ENCODE data around the gene ADAM12.

- no peak for TF ChIP-seq ZBTB33 (IDR thresholded peaks at IDR 0.05)
- no peak for TF ChIP-seq ZBTB40 (IDR thresholded peaks at IDR 0.05; ENCODE audit: borderline replicate concordance)
- no peak for TF ChIP-seq ATF2 (IDR thresholded peaks at IDR 0.05; ENCODE audit: low read length)
- no peak for TF ChIP-seq CBX5 (IDR thresholded peaks at IDR 0.05; ENCODE audit: low read depth)
- TF ChIP-seq SP1 (IDR thresholded peaks at IDR 0.05; ENCODE audit: low read depth, low read length), result no peak
- no peak for TF ChIP-seq NRF1 (conservative IDR thresholded peaks at IDR 0.05; ENCODE audit: low read depth, low read length)
- TF ChIP-seq SUZ12 (IDR thresholded peaks at IDR 0.05; ENCODE audit: unreplicated experiment), result no peak
- TF ChIP-seq FOS (IDR thresholded peaks at IDR 0.05; ENCODE audit: borderline replicate concordance, extremely low read depth, insufficient read length), result no peak
- no peak for TF ChIP-seq JUND (IDR thresholded peaks at IDR 0.05; ENCODE audit: low read depth, low read length)
- TF ChIP-seq, protein P1, sequence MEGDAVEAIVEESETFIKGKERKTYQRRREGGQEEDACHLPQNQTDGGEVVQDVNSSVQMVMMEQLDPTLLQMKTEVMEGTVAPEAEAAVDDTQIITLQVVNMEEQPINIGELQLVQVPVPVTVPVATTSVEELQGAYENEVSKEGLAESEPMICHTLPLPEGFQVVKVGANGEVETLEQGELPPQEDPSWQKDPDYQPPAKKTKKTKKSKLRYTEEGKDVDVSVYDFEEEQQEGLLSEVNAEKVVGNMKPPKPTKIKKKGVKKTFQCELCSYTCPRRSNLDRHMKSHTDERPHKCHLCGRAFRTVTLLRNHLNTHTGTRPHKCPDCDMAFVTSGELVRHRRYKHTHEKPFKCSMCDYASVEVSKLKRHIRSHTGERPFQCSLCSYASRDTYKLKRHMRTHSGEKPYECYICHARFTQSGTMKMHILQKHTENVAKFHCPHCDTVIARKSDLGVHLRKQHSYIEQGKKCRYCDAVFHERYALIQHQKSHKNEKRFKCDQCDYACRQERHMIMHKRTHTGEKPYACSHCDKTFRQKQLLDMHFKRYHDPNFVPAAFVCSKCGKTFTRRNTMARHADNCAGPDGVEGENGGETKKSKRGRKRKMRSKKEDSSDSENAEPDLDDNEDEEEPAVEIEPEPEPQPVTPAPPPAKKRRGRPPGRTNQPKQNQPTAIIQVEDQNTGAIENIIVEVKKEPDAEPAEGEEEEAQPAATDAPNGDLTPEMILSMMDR (IDR thresholded peaks at IDR 0.05 in 2 of 3, conservative IDR thresholded peaks at IDR 0.05 in 1 of 3; ENCODE audit: control insufficient read depth in 2 of 3, extremely low read depth in 1 of 3, insufficient read depth in 1 of 3, low read depth in 3 of 3, low read length in 3 of 3), result no peak
- no peak for TF ChIP-seq ZNF217 (IDR thresholded peaks at IDR 0.05)
These were observed 321.8 kb downstream of the ADAM12 start for GRCh38 chr10:126066456-126066855.

Data from GM12878 (cell line).